ENCODE data around the gene SCAMP4.
A peak's percentile ranks its signal among the peaks of the same experiment; 100 is the strongest.
"Not testable (repeated sequence)": the region's sequence is repeated elsewhere in the genome, so short reads cannot be mapped to it uniquely, and the experiment has no call there.

The SCAMP4 gene

DNA sequence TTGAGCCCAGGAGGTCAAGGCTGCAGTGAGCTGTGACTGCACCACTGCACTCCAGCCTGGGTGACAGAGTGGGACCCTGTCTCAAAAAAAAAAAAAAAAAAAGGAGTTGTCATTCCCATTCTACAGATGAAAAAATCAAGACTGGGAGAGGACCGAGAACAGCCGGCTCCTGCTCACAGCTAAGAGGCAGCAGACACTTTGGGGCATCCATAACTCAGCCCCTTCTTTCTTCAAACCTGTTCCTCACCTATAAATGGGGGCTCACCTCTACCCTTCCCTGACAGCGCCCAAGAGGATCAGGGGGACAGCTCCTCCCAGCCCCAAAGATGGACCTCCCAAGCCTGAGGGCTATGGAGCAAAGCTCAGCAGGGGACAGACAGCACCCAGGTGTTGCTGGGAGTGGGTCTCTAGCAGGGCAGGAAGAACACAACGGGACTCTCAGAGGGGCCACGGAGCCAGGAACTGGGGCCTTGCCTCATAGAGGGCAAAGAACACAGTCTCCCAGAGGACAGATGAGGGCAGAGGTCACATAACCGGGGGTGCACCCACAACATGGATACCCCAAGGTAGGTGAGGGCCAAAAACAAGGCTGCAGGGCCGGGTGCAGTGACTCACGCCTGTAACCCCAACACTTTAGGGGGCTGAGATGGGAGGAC is 38.4 kb upstream of the SCAMP4 start:
- DNase-seq: no peak

DNA sequence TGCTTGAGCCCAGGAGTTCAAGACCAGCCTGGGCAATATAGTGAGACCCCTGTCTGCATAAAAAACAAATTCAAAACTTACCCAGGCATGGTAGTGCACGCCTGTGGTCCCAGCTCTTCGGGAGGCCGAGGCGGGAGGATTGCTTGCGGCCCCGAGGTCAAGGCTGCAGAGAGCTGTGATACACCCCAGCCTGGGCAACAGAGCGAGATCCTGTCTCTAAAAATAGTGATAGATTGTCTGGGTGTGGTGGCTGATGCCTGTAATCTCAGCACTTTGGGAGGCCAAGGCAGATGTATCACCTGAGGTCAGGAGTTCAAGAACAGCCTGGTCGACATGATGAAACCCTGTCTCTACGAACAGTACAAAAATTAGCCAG is 37.9 kb upstream of the SCAMP4 start:
- no peak for DNase-seq

DNA sequence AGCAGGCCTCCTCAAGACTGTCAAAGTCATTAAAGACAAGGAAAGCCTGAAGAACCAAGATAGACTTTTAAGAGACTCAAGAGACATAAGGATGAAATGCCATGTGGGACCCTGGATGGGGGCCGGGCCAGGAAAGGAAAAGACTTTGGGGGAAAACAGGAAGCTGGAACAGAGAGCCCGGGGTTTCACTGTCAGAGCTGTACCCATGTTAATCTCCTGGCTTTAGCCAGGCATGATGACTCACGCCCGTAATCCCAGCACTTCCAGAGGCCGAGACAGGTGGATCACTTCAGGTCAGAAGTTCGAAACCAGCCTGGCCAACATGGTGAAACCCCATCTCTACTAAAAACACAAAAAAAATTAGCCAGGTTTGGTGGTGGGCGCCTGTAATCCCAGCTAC is 36.2 kb upstream of the SCAMP4 start:
- no peak for DNase-seq

DNA sequence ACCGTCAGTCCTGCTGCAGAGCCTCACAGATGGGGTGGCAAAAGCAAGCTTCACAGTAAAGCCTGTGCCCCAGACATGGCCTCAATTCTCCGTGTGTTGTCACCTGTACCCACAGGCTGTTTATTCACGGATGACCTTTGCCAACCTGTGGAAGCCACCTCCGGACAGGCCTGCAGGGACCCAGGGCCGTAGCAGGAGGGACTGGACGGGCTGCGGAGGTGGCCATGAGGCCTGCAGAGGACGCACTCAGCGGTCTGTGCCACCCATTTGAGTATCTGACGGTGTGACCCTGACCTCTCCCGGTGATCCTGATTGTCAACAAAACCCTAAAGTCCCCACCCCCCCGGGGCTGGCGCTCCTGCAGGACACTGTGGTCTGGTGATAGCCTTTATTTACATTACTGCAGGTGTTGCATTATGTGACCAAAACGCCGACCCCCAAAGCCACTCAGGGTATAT is 34.0 kb upstream of the SCAMP4 start:
- no peak for DNase-seq

DNA sequence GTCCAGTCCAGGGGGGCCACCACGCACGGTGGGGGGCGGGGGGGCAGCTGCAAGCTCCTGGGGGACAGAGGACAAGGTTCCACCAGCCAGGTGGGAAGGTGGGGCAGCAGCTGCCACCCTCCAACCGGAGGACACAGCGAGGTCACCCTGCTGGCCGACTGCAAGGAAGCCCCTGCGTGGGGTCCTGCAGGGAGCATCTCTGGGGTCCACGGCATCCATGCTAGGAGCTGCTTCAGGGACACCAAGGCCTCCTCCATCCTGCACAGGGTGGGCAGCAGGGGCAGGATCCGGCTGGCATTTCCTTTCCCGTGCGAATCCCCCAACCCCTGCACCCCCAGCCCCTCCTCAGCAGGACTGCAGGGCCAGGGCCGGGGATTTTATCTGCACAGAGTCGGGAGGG is 33.6 kb upstream of the SCAMP4 start:
- no peak for DNase-seq

DNA sequence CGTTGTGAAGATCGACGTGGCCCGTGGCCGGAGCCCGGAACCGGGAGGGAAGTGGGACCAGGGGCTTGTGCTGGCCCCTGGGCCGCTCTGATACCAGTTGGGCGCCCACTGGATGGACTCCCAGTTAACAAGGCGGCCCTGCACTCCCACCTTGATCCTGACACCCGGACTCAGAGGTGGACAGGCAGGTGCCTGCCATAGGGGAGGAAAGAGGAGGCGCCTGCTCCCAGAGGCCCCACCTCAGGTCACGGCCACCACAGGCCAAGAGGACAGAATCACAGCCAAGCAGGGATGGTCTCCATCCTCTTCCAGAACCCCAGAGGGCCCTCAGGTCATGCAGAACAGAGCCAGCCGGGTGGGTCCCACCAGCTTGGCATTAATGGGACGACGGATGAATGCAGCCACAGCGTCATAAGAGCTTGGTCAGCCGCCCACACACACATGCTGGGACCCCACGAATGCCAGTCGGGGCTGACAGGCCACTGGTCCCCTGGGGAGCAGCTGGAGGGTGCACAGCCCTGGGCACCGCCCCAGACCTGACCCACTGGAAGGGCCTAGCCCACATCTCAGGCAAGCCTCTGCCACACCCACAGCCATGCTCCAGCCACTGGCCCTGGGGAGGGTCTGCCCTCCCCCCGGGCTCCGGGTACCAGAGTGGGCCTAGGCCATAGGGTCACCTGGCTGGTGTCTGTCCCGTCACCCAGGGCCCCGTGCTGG is 32.2 kb upstream of the SCAMP4 start:
- no peak for DNase-seq

DNA sequence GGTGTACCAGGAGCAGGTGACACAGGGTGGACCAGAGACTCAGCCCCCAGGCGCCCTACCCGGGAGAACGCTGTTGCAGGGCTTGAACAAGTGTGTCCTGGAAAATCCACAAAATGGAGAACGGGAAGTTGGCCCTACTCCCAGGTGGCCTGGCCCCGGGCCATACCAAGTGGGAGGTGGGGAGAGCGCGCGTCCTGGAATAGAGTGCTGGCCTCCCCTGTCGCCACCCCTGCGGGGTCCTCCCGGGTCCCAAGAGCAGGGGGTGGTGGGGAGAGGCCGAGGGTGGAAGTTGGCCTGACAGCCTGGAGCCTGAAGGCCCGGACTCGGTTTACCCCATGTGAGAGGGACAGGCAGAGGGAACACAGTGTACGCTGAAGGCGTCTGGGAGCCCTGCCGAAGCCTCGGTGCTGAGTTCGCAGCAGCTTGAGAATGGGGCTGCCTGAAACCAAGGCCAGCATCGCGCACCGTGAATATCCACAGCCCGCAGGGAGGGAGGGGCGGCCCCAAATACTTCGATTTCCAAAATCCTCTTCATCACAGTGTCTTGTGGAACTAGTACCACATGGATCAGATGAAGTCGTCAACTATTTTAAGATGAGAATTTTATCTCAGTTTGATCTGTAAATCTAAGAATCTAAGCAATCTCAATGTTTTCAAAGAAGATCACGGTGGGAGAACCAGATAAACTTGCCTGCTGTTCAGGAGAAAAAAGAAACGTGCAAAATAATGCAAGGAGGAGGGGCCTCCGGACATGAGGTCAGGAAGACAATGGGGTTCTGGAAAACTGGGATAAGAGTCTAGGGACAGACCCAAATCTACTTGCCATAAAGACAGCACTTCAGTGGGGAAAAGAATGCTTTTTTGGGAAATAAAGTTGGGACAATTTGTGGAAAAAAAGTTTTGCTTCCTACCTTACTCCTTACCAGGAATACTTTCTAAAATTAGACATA is 31.4 kb upstream of the SCAMP4 start:
- no peak for DNase-seq

DNA sequence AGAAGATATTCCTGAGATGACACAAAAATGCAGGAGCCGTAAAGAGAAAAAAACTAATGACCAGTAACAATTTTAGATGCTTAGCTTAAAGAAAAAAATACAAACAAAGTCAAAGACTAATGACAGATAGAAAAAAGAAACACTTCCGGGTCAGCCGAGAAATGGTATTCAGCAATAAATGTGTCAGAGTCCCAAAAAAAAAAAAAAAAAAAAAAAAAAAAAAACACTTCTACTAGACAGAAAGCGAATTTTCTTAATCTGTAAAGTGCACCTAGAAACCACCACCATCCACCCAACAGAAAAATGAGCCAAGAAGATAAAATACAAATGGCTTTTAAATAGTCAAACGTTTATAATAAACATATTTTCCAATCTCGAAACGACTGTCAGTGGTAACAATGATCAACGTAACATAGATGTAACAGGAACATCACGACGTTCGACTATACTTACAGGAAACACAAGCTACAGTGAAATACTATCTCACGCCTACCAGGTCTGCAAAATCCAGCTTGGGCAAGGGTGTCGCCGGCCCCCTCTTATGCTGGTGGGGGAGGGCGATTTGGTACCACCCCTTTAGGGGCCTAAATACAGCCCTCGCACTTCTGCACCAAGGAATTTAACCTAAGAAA is 30.5 kb upstream of the SCAMP4 start:
- DNase-seq: no peak

DNA sequence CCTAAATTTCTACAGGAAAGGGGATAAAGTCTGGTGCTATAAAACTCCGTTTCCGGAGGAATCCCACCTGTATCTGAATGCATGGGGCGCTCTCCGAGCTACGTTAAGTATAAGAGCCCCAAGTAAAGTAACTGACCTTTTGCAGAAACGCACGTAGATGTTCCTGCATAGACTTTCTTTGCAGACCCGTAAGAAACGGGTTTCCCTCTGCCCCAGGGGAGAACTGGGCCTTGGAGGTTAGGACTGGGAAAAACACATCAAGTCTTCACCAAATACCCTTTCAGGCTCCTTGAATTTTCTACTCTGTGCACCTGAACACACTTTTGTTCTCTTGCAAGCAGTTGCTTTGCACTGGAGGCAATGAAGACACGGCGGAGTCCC is 29.9 kb upstream of the SCAMP4 start:
- not testable (repeated sequence) for DNase-seq

DNA sequence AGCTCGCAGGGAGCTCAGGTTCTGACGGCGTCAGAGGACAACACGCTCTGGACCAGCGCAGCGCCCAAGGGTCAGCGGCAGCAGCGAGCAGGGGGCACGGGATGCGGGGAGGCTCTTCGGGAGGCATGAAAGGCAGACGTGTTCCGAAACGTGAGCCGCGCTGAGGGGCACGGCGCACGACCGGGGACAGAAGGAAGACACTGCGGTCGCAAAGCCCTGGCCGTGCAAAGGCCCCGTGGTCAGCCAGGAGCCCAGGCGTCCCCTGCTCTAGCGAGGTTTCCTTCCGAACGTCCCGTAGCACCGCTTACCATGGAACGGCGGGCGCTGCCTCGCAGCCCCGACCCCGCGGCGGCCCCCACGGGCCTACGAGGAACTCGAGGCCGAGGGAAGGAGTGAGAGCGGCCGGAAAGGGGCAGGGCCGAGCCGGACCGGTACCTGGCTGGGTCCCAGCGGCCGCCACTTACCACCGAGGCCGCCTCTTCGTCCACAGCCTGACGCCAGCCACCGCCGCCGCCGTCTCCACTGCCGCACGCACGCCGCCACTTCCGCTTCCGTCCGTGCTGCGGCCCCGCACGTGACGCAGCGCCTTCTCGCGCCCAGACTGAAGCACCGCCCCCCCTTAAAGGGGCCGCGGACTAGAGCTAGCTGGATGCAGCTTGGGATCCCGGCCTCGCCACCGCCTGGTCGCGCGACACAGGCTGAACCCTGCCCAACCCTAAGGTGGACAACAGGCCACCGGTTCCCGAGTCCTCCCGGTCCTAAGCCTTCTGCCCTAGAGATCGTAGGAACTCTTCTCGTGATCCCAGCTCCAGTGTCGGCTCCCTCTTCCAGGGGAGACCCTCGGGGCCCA is 29.3 kb upstream of the SCAMP4 start:
- peak; percentile 23 for DNase-seq

DNA sequence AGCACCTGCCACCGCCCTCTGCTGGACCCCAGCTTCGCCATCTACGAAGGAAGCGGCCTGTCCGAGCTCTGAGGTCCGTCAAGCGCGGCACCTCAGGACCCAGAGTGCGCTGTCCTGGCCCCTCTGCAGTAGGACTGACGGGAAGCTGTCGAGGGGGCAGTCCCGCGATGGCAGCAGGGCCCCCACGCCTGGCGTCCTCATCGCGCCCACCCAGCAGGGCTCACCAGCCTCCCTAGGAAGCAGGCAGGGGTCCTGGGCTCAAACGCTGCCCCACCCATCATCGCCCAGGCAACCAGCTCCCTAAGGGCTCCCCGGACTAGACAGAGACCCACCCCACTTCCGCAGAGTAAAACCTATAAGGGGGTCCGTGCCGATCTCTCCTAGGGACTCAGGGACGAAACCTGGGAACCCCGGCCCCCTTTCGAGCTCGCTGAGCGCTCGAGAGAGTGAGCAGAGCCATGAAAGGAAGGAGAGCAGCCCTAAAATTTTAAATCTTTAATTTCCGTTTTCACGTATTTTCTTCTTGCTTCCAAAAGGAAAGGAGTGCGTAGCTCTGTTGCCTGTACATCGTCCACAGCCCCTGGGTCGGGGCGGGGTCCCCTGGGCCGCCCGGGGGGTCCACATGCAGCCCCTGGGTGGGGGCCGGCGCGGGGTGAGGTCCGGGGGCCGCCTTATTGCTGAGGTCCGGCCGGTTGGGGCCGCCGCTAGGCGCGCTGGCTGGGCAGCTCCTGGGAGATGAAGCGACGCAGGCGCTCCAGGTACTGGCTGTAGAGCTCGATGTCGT is 28.5 kb upstream of the SCAMP4 start:
- DNase-seq: not testable (repeated sequence)

DNA sequence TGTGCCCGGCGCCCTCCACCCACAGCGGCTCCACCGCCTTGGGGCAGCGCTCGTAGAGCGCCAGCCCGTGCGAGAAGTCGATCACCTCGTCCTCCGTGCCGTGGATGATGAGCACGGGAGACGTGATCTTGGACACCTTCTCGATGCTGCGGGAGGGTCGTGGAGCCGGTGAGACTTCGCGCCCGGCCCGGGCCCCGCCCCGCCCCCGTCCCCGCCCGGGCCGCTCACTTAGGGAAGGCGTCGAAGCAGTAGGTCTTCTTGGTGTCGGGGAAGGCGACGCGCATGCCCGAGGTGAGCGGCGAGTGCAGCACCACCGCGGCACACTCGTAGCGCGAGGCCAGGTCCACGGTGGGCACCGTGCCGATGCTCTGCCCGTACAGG is 27.9 kb upstream of the SCAMP4 start:
- DNase-seq: not testable (repeated sequence)

DNA sequence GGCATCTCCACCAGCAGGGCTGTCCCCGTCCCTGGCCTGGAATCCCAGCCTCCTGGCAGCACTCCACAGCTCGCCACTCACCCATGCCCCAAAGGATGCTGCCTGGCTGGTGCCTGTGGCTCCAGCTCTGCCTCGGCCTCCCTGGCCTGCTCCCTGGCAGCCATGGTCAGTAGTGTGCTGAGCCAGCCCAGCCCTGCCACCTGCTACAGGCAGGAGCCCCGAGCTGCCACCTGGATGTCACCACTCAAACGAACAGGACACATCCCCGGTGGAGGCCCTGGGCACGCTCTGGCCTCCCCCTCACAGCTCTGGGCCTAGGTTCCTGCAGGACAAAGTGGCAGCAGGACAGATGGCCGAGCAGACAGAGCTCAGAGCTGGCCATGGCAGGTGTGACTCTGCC is 26.6 kb upstream of the SCAMP4 start:
- DNase-seq: not testable (repeated sequence)

DNA sequence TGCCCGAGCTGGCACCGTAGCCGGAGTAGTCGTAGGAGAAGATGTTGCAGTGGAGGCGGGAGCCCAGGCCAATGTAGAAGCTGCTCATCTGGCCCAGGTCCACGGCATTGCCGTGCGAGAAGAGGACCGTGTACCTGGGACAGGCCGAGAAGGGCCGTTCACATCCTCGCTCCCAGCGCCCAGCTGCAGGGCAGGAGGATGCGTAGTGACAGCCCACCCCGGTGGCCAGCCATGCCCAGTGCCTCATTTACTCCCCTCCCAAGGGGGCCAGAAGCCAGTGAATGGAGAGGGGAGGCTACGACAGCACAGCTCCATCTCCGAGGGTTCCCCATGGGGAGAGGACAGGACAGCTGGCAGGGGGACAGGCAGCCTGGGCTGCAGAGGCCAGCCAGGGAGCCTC is 25.2 kb upstream of the SCAMP4 start:
- DNase-seq: not testable (repeated sequence)

DNA sequence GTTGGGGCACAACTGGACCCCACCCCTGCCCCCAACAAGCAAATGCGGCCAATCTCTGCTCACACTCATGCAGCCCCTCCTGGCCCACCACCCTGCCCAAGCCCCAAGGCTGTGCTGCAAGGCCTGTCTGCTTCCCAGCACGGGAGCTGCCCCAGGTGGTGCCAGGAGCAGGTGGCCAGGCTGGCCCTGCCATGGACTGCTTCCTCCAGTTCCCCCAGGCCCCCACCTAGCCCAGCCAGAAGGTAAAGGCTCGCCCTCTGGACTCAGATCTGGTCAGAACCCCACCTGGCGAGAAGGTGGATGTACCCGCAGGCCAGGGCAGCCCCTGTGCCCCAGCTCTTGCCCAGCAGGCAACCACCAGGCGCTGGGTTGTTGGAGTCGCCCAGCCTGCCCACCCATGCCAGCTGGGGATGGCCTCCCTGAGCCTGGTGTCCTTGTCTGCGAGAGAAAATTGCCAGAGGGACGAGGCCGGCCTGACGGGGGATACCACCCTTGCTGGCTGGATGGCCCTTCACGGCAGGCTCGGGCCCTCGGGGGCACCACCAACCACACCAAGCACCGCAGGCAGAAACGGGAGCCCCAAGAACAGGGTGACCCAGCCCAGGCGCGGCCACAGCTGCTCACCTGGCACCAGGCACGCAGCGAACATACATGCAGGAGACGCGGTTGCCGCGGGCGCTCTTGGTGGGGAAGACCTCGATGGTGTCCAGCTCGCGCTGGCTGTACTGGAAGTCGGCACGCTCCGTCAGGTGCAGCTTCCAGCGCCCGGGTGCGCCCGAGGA is 24.4 kb upstream of the SCAMP4 start:
- no peak for DNase-seq

DNA sequence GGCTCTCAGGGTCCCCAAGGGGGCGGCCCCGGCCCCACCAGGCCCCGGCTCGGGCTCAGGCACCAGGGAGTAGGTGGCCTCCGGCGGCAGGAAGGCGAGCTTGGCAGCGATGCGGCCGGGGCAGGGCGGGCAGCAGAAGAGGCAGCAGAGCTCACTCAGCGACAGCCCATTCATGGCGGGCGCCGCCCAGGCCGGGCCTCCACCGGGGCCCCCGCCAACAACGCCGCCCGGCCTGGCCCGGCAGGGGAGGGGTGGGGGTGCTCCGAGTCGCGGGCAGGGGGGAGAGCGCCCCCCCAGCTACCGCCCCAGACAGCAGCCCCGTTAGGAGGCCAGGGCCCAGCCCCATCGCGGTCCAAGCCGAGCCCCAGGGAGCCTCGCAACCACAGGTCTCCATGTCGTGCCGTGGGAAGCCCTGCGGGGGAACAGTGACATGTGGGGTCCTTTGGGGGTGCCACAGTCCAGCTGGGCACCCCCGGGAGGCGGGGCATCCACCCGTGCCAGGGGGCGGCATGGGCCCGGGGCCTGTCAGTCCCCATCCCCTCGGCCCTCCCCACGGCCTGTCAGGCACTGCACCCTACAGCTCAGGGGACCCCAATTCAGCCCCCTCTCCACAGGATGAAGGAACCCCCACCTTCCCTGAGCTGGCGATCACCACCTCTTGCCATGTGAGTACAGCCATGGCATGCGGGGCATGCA is 23.7 kb upstream of the SCAMP4 start:
- not testable (repeated sequence) for DNase-seq

DNA sequence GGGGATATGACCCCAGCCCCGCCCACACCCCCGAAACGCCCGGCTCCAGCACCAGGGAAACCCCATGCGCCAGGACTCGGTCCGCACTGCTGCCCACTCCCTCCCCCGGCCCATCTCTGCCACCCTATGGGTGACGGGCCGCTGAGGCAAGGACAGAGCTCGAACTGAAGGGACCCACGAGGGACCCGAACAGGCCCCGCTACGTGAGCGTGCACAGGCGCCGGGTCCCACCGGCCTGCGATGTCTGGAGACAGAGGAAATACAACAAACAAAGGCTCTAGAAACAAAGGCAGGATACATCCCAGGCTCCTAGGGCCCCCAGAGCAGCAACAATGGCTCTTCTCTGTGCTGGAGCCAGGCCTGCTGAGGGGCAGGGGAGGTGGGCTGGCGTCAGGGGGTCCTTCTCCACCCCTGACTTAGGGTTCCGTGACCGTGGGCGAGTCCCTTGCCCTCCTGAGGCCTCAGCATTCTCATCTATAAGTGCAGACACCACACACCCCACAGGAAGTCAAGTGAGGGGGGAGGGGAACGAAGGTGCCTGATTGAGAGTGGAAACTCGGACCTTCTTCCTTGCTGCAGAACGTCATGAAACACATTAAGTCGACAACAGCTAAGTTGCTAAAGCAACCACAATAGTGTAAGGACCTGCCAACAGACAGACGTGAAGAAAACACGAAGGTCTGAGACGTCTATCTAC is 23.0 kb upstream of the SCAMP4 start:
- no peak for DNase-seq

DNA sequence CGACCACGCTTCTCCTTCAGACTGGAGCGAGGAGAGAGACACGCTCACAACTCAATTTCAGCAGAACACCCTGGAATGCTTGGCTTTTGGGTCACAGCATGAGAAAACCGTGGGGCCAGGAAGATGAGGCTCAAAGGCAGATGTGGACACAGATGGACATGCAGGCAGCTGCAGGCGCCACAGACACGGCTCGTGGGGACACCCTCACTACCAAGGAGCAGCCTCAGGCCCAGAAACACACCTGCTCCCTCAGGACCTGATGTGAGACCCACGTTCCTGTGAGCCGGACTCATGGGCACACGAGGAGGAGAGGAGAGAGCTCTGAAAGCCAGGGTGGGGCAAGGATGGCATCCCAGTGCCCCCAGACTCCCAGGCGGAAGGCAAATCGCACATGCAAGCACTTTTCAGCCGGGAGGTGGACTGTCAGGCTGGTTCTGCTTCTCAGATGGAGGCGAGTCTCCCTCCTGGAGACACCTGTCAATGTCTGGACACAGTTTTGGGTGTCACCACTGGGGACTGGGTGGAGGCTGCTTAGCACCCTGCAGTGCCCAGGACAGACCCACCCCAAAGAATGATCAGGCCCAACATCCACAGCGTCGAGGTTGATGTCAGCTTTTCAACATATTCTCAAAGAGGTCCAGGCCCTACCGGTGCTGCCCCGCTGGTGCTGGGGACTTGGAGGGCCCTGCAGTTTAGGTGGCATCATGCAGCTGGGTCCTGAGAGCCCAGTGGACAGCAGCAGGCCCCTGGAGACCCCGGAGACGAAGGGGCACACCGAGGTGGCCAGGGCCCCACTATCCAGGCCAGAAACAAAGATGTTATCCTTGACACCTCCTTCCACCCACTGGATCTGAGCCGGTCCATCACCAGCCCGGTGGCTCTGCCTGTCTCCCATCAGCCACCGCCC is 22.2 kb upstream of the SCAMP4 start:
- DNase-seq: no peak
